Limb (tissue), 2 donors: ENCODE results near the gene ITGB6.

Experiments
- DNase-seq, 2 donors: peaks; one replicate each; pipeline ENCODE4 v3.0.0-alpha.2; 2016; ENCODE audit errors: extremely low spot score in 2 of 2

Gene ITGB6

GRCh38 chr2:160221391-160222276 lies 21.6 kb upstream of the ITGB6 start:
- DNase-seq, result no peak

- DNase-seq, result no peak
Measured at GRCh38 chr2:160220545-160221009, 20.5 kb upstream of the ITGB6 start.

- no peak for DNase-seq
Measured at GRCh38 chr2:160220026-160220425, 20.0 kb upstream of the ITGB6 start.

GRCh38 chr2:160214461-160215445 lies 14.7 kb upstream of the ITGB6 start:
- peak in 1 of 2 donors; percentile 65 for DNase-seq

- no peak for DNase-seq
Measured at GRCh38 chr2:160213511-160213910, 13.4 kb upstream of the ITGB6 start.

- no peak for DNase-seq
Measured at GRCh38 chr2:160210599-160211138, 10.6 kb upstream of the ITGB6 start.

GRCh38 chr2:160209516-160209856 lies 9.4 kb upstream of the ITGB6 start:
- no peak for DNase-seq

- DNase-seq, result no peak
Measured at GRCh38 chr2:160208655-160209515, 8.8 kb upstream of the ITGB6 start.

GRCh38 chr2:160207804-160208654 lies 8.0 kb upstream of the ITGB6 start:
- no peak for DNase-seq

GRCh38 chr2:160207271-160207670 lies 7.2 kb upstream of the ITGB6 start:
- DNase-seq, result no peak

GRCh38 chr2:160206436-160206835 lies 6.4 kb upstream of the ITGB6 start:
- DNase-seq, result no peak

GRCh38 chr2:160205505-160205904 lies 5.4 kb upstream of the ITGB6 start:
- no peak for DNase-seq

GRCh38 chr2:160203422-160203821 lies 3.4 kb upstream of the ITGB6 start:
- DNase-seq, result no peak

- DNase-seq, result no peak
Measured at GRCh38 chr2:160203007-160203406, 2.9 kb upstream of the ITGB6 start.

GRCh38 chr2:160201849-160202539 lies 1.9 kb upstream of the ITGB6 start:
- no peak for DNase-seq

GRCh38 chr2:160200921-160201320 lies 849 bp upstream of the ITGB6 start:
- DNase-seq, result no peak

GRCh38 chr2:160199053-160199452 lies 1.0 kb downstream of the ITGB6 start:
- DNase-seq, result no peak

GRCh38 chr2:160197587-160197986 lies 2.5 kb downstream of the ITGB6 start:
- no peak for DNase-seq

GRCh38 chr2:160194946-160195345 lies 5.1 kb downstream of the ITGB6 start:
- no peak for DNase-seq
